ENCODE results near the gene LTBP3.

- TF ChIP-seq CTCF (IDR thresholded peaks at IDR 0.05; ENCODE audit: low read depth, low read length, poor library complexity, severe bottlenecking) (no peak), EZH2phosphoT487 (IDR thresholded peaks at IDR 0.05; ENCODE audit: borderline replicate concordance, low read length) (no peak)
These were observed 57.0 kb downstream of the LTBP3 start for GRCh38 chr11:65501186-65501471.

Measured in DOHH2 (cell line).